KG1 (cell line): ENCODE measurements around the gene IBSP.
A peak's percentile ranks its signal among the peaks of the same experiment; 100 is the strongest.

Experiments used
- DNase-seq: peaks from one replicate; lab custom pipeline; 2025; lab: John Stamatoyannopoulos, UW

Gene IBSP

GRCh38 chr4:87838890-87839591 is 39.7 kb downstream of the IBSP start:
- DNase-seq: no peak

- DNase-seq: no peak
These were observed 40.2 kb downstream of the IBSP start for GRCh38 chr4:87839592-87839946.

- no peak for DNase-seq
These were observed 40.8 kb downstream of the IBSP start for GRCh38 chr4:87840149-87840548.

- DNase-seq: no peak
These were observed 44.6 kb downstream of the IBSP start for GRCh38 chr4:87843936-87844335.

GRCh38 chr4:87844452-87844851 is 45.1 kb downstream of the IBSP start:
- no peak for DNase-seq

GRCh38 chr4:87846226-87846625 is 46.9 kb downstream of the IBSP start:
- DNase-seq: no peak

GRCh38 chr4:87848622-87849351 is 49.4 kb downstream of the IBSP start:
- DNase-seq: peak; percentile 47

GRCh38 chr4:87849612-87850011 is 50.3 kb downstream of the IBSP start:
- DNase-seq: peak; percentile 47

GRCh38 chr4:87851332-87851731 is 52.0 kb downstream of the IBSP start:
- no peak for DNase-seq

- no peak for DNase-seq
These were observed 52.6 kb downstream of the IBSP start for GRCh38 chr4:87851953-87852352.

- DNase-seq: peak; percentile 58
These were observed 53.8 kb downstream of the IBSP start for GRCh38 chr4:87853108-87853507.

GRCh38 chr4:87853891-87854290 is 54.5 kb downstream of the IBSP start:
- no peak for DNase-seq

- no peak for DNase-seq
These were observed 56.2 kb downstream of the IBSP start for GRCh38 chr4:87855559-87855958.

GRCh38 chr4:87856816-87857215 is 57.5 kb downstream of the IBSP start:
- DNase-seq: no peak

- DNase-seq: no peak
These were observed 58.4 kb downstream of the IBSP start for GRCh38 chr4:87857789-87858188.
